Measurements from ENCODE around the gene INSIG2. TPM values are rescaled to one million over a fixed set of nuclear protein-coding genes. Genes with fewer than 3 reads are reported as not detected.

INSIG2 gene
- total RNA-seq, 3 donors from 2014 or later: 9.7 to 12.5 (median 10.2) TPM

- Mint-ChIP-seq H3K36me3 (ENCODE audit: insufficient read depth) (peaks cover 28% of the 10 kb centered on the region), H3K9me3 (no peaks in the 10 kb centered on the region), H3K4me3 (no peak overlapping the region), H3K27me3 (ENCODE audit: low read depth) (no peaks in the 10 kb centered on the region), H3K4me1 (ENCODE audit: low read depth) (peaks cover 4% of the 10 kb centered on the region)
- peak in 1 of 2 donors; percentile 43 for ATAC-seq
- no peak for DNase-seq
Measured at GRCh38 chr2:118102433-118103082, 14.3 kb downstream of the INSIG2 start.

GRCh38 chr2:118103951-118104940, 16.0 kb downstream of the INSIG2 start:
- no peaks in the 10 kb centered on the region for H3K27me3 Mint-ChIP-seq (ENCODE audit: low read depth)
- H3K4me1 Mint-ChIP-seq (ENCODE audit: low read depth): no peaks in the 10 kb centered on the region
- H3K9me3 Mint-ChIP-seq: no peaks in the 10 kb centered on the region
- H3K4me3 Mint-ChIP-seq: no peak overlapping the region
- DNase-seq (no peak), ATAC-seq (no peak)
- H3K36me3 Mint-ChIP-seq (ENCODE audit: insufficient read depth): peaks cover 30% of the 10 kb centered on the region

GRCh38 chr2:118105497-118105896, 17.2 kb downstream of the INSIG2 start:
- H3K4me3 Mint-ChIP-seq: no peak overlapping the region
- no peak for ATAC-seq
- peaks cover 31% of the 10 kb centered on the region for H3K36me3 Mint-ChIP-seq (ENCODE audit: insufficient read depth)
- no peaks in the 10 kb centered on the region for H3K27me3 Mint-ChIP-seq (ENCODE audit: low read depth)
- DNase-seq: no peak
- H3K9me3 Mint-ChIP-seq: no peaks in the 10 kb centered on the region
- no peaks in the 10 kb centered on the region for H3K4me1 Mint-ChIP-seq (ENCODE audit: low read depth)

- no peak for DNase-seq
- no peaks in the 10 kb centered on the region for H3K9me3 Mint-ChIP-seq
- H3K27me3 Mint-ChIP-seq (ENCODE audit: low read depth): no peaks in the 10 kb centered on the region
- no peak overlapping the region for H3K4me3 Mint-ChIP-seq
- ATAC-seq: no peak
- peaks cover 38% of the 10 kb centered on the region for H3K36me3 Mint-ChIP-seq (ENCODE audit: insufficient read depth)
- no peaks in the 10 kb centered on the region for H3K4me1 Mint-ChIP-seq (ENCODE audit: low read depth)
Measured at GRCh38 chr2:118106926-118107325, 18.7 kb downstream of the INSIG2 start.

GRCh38 chr2:118110310-118110709, 22.0 kb downstream of the INSIG2 start:
- DNase-seq: no peak
- Mint-ChIP-seq H3K27me3 (ENCODE audit: low read depth) (no peaks in the 10 kb centered on the region), H3K4me3 (no peak overlapping the region), H3K36me3 (ENCODE audit: insufficient read depth) (peaks cover 37% of the 10 kb centered on the region), H3K4me1 (ENCODE audit: low read depth) (no peaks in the 10 kb centered on the region), H3K9me3 (no peaks in the 10 kb centered on the region)
- ATAC-seq: no peak

- H3K36me3 Mint-ChIP-seq (ENCODE audit: insufficient read depth): peaks cover 37% of the 10 kb centered on the region
Measured at GRCh38 chr2:118110991-118111390, 22.7 kb downstream of the INSIG2 start.

GRCh38 chr2:118112771-118113334, 24.6 kb downstream of the INSIG2 start:
- H3K4me1 Mint-ChIP-seq (ENCODE audit: low read depth): no peaks in the 10 kb centered on the region
- H3K9me3 Mint-ChIP-seq: no peaks in the 10 kb centered on the region
- ATAC-seq (no peak), DNase-seq (no peak)
- peaks cover 24% of the 10 kb centered on the region for H3K36me3 Mint-ChIP-seq (ENCODE audit: insufficient read depth)
- H3K4me3 Mint-ChIP-seq: no peak overlapping the region
- no peaks in the 10 kb centered on the region for H3K27me3 Mint-ChIP-seq (ENCODE audit: low read depth)

More at GRCh38 chr2:118110991-118111390, 22.7 kb downstream of the INSIG2 start:
- H3K4me1 Mint-ChIP-seq (ENCODE audit: low read depth): no peaks in the 10 kb centered on the region
- DNase-seq (no peak), ATAC-seq (no peak)
- H3K9me3 Mint-ChIP-seq: no peaks in the 10 kb centered on the region
- no peaks in the 10 kb centered on the region for H3K27me3 Mint-ChIP-seq (ENCODE audit: low read depth)
- no peak overlapping the region for H3K4me3 Mint-ChIP-seq

- no peaks in the 10 kb centered on the region for H3K4me1 Mint-ChIP-seq (ENCODE audit: low read depth)
- DNase-seq (no peak), ATAC-seq (no peak)
- H3K4me3 Mint-ChIP-seq: no peak overlapping the region
- H3K27me3 Mint-ChIP-seq (ENCODE audit: low read depth): no peaks in the 10 kb centered on the region
- H3K9me3 Mint-ChIP-seq: no peaks in the 10 kb centered on the region
- peaks cover 15% of the 10 kb centered on the region for H3K36me3 Mint-ChIP-seq (ENCODE audit: insufficient read depth)
Measured at GRCh38 chr2:118114863-118115262, 26.6 kb downstream of the INSIG2 start.

GRCh38 chr2:118115761-118116160, 27.5 kb downstream of the INSIG2 start:
- ATAC-seq (no peak), DNase-seq (no peak)
- Mint-ChIP-seq H3K9me3 (no peaks in the 10 kb centered on the region), H3K4me1 (ENCODE audit: low read depth) (no peaks in the 10 kb centered on the region), H3K27me3 (ENCODE audit: low read depth) (no peaks in the 10 kb centered on the region), H3K36me3 (ENCODE audit: insufficient read depth) (peaks cover 12% of the 10 kb centered on the region), H3K4me3 (no peak overlapping the region)

GRCh38 chr2:118118479-118118878, 30.2 kb downstream of the INSIG2 start:
- H3K4me3 Mint-ChIP-seq: no peak overlapping the region
- H3K36me3 Mint-ChIP-seq (ENCODE audit: insufficient read depth): no peaks in the 10 kb centered on the region
- DNase-seq (no peak), ATAC-seq (no peak)
- no peaks in the 10 kb centered on the region for H3K9me3 Mint-ChIP-seq
- H3K4me1 Mint-ChIP-seq (ENCODE audit: low read depth): no peaks in the 10 kb centered on the region
- no peaks in the 10 kb centered on the region for H3K27me3 Mint-ChIP-seq (ENCODE audit: low read depth)

- Mint-ChIP-seq H3K27me3 (ENCODE audit: low read depth) (no peaks in the 10 kb centered on the region), H3K4me3 (no peak overlapping the region), H3K4me1 (ENCODE audit: low read depth) (no peaks in the 10 kb centered on the region), H3K36me3 (ENCODE audit: insufficient read depth) (no peaks in the 10 kb centered on the region), H3K9me3 (no peaks in the 10 kb centered on the region)
- ATAC-seq: no peak
- DNase-seq: no peak
Measured at GRCh38 chr2:118119158-118119727, 31.0 kb downstream of the INSIG2 start.

GRCh38 chr2:118119761-118120400, 31.6 kb downstream of the INSIG2 start:
- Mint-ChIP-seq H3K4me1 (ENCODE audit: low read depth) (no peaks in the 10 kb centered on the region), H3K36me3 (ENCODE audit: insufficient read depth) (no peaks in the 10 kb centered on the region), H3K27me3 (ENCODE audit: low read depth) (no peaks in the 10 kb centered on the region), H3K4me3 (no peak overlapping the region), H3K9me3 (no peaks in the 10 kb centered on the region)
- ATAC-seq (no peak), DNase-seq (no peak)

GRCh38 chr2:118120401-118120780, 32.1 kb downstream of the INSIG2 start:
- H3K27me3 Mint-ChIP-seq (ENCODE audit: low read depth): peaks cover 3% of the 10 kb centered on the region
- no peak for ATAC-seq
- H3K4me3 Mint-ChIP-seq: no peak overlapping the region
- H3K36me3 Mint-ChIP-seq (ENCODE audit: insufficient read depth): no peaks in the 10 kb centered on the region
- H3K9me3 Mint-ChIP-seq: no peaks in the 10 kb centered on the region
- DNase-seq: no peak
- H3K4me1 Mint-ChIP-seq (ENCODE audit: low read depth): no peaks in the 10 kb centered on the region

GRCh38 chr2:118121101-118121500, 32.8 kb downstream of the INSIG2 start:
- Mint-ChIP-seq H3K9me3 (no peaks in the 10 kb centered on the region), H3K27me3 (ENCODE audit: low read depth) (peaks cover 6% of the 10 kb centered on the region), H3K4me1 (ENCODE audit: low read depth) (no peaks in the 10 kb centered on the region), H3K36me3 (ENCODE audit: insufficient read depth) (no peaks in the 10 kb centered on the region), H3K4me3 (no peak overlapping the region)
- DNase-seq (no peak), ATAC-seq (no peak)
